Skeletal muscle satellite cell (primary cell): ENCODE results near the gene TRIM14.
A peak's percentile ranks its signal among the peaks of the same experiment; 100 is the strongest.
"Not testable (repeated sequence)": the region's sequence is repeated elsewhere in the genome, so short reads cannot be mapped to it uniquely, and the experiment has no call there.

Experiments used
- H3K27me3 ChIP-seq: 2 replicates; pipeline ENCODE4 v1.7.0; 2013; ENCODE audit warnings: low read length; ENCODE audit not compliant: control insufficient read depth, insufficient read depth
- H3K36me3 ChIP-seq: 2 replicates; pipeline ENCODE4 v1.7.0; 2013; ENCODE audit warnings: mild to moderate bottlenecking, control low read depth, low read length; ENCODE audit not compliant: insufficient read depth
- H3K4me1 ChIP-seq: 2 replicates; pipeline ENCODE4 v1.7.0; 2013; ENCODE audit warnings: low read length; ENCODE audit not compliant: control insufficient read depth, insufficient read depth
- H3K4me2 ChIP-seq: 2 replicates; pipeline ENCODE4 v1.7.0; 2013; ENCODE audit warnings: mild to moderate bottlenecking, low read length
- H3K4me3 ChIP-seq: 2 replicates; pipeline ENCODE4 v1.7.0; 2013; ENCODE audit warnings: low read length
- H3K9ac ChIP-seq: 2 replicates; pipeline ENCODE4 v1.7.0; 2013; ENCODE audit warnings: mild to moderate bottlenecking, low read depth, low read length, moderate library complexity
- H3K9me3 ChIP-seq: replicated peaks from 2 replicates; pipeline ENCODE4 v1.7.0; 2013; ENCODE audit warnings: mild to moderate bottlenecking, control low read depth, low read length

TRIM14 gene

GRCh38 chr9:98090674-98091073 lies 28.3 kb downstream of the TRIM14 start:
- not testable (repeated sequence) for H3K27me3 ChIP-seq, H3K4me3 ChIP-seq, H3K4me1 ChIP-seq, H3K9ac ChIP-seq, H3K9me3 ChIP-seq, H3K4me2 ChIP-seq, H3K36me3 ChIP-seq

- no peaks in the 10 kb centered on the region for H3K9me3 ChIP-seq
- H3K4me1 ChIP-seq: peaks cover 7% of the 10 kb centered on the region
- H3K4me3 ChIP-seq: peak overlapping the region; percentile 60
- H3K4me2 ChIP-seq: peak overlapping the region; percentile 80
- peaks cover 21% of the 10 kb centered on the region for H3K36me3 ChIP-seq
- no peaks in the 10 kb centered on the region for H3K27me3 ChIP-seq
- H3K9ac ChIP-seq: no peak overlapping the region
Measured at GRCh38 chr9:98087420-98088354, 31.3 kb downstream of the TRIM14 start.

GRCh38 chr9:98086461-98086860 lies 32.6 kb downstream of the TRIM14 start:
- peaks cover 33% of the 10 kb centered on the region for H3K36me3 ChIP-seq

GRCh38 chr9:98085944-98086343 lies 33.1 kb downstream of the TRIM14 start:
- Histone ChIP-seq H3K4me3 (no peak overlapping the region), H3K9ac (no peak overlapping the region), H3K4me2 (no peak overlapping the region), H3K9me3 (no peaks in the 10 kb centered on the region), H3K4me1 (peaks cover 19% of the 10 kb centered on the region), H3K27me3 (no peaks in the 10 kb centered on the region), H3K36me3 (peaks cover 39% of the 10 kb centered on the region)

More at GRCh38 chr9:98086461-98086860, 32.6 kb downstream of the TRIM14 start:
- Histone ChIP-seq H3K9me3 (no peaks in the 10 kb centered on the region), H3K4me1 (peaks cover 14% of the 10 kb centered on the region), H3K27me3 (no peaks in the 10 kb centered on the region), H3K4me3 (no peak overlapping the region), H3K4me2 (no peak overlapping the region), H3K9ac (no peak overlapping the region)

GRCh38 chr9:98085058-98085457 lies 34.0 kb downstream of the TRIM14 start:
- H3K4me3 ChIP-seq: no peak overlapping the region
- no peak overlapping the region for H3K4me2 ChIP-seq
- no peaks in the 10 kb centered on the region for H3K27me3 ChIP-seq
- no peak overlapping the region for H3K9ac ChIP-seq
- H3K4me1 ChIP-seq: peaks cover 28% of the 10 kb centered on the region
- H3K36me3 ChIP-seq: peaks cover 47% of the 10 kb centered on the region
- no peaks in the 10 kb centered on the region for H3K9me3 ChIP-seq

- Histone ChIP-seq H3K4me1 (peaks cover 28% of the 10 kb centered on the region), H3K4me2 (no peak overlapping the region), H3K36me3 (peaks cover 48% of the 10 kb centered on the region), H3K9ac (no peak overlapping the region), H3K4me3 (no peak overlapping the region), H3K27me3 (no peaks in the 10 kb centered on the region), H3K9me3 (no peaks in the 10 kb centered on the region)
Measured at GRCh38 chr9:98084396-98084795, 34.6 kb downstream of the TRIM14 start.

- H3K4me1 ChIP-seq: peaks cover 28% of the 10 kb centered on the region
- peaks cover 48% of the 10 kb centered on the region for H3K36me3 ChIP-seq
- H3K9ac ChIP-seq: no peak overlapping the region
- no peaks in the 10 kb centered on the region for H3K27me3 ChIP-seq
- H3K4me2 ChIP-seq: no peak overlapping the region
- no peak overlapping the region for H3K4me3 ChIP-seq
- no peaks in the 10 kb centered on the region for H3K9me3 ChIP-seq
Measured at GRCh38 chr9:98083566-98084183, 35.3 kb downstream of the TRIM14 start.

- no peaks in the 10 kb centered on the region for H3K9me3 ChIP-seq
- peaks cover 28% of the 10 kb centered on the region for H3K4me1 ChIP-seq
- no peak overlapping the region for H3K4me2 ChIP-seq
- H3K27me3 ChIP-seq: no peaks in the 10 kb centered on the region
- no peak overlapping the region for H3K9ac ChIP-seq
- no peak overlapping the region for H3K4me3 ChIP-seq
- peaks cover 51% of the 10 kb centered on the region for H3K36me3 ChIP-seq
Measured at GRCh38 chr9:98083061-98083501, 35.9 kb downstream of the TRIM14 start.

- Histone ChIP-seq H3K4me2 (no peak overlapping the region), H3K9me3 (no peaks in the 10 kb centered on the region), H3K27me3 (no peaks in the 10 kb centered on the region), H3K9ac (peak overlapping the region; percentile 5), H3K4me3 (no peak overlapping the region), H3K4me1 (peaks cover 21% of the 10 kb centered on the region), H3K36me3 (peaks cover 57% of the 10 kb centered on the region)
Measured at GRCh38 chr9:98081477-98082219, 37.4 kb downstream of the TRIM14 start.

GRCh38 chr9:98080780-98081179 lies 38.2 kb downstream of the TRIM14 start:
- H3K4me3 ChIP-seq: no peak overlapping the region
- no peak overlapping the region for H3K4me2 ChIP-seq
- peaks cover 23% of the 10 kb centered on the region for H3K4me1 ChIP-seq
- peak overlapping the region; percentile 5 for H3K9ac ChIP-seq
- H3K27me3 ChIP-seq: no peaks in the 10 kb centered on the region
- H3K9me3 ChIP-seq: no peaks in the 10 kb centered on the region
- peaks cover 57% of the 10 kb centered on the region for H3K36me3 ChIP-seq

GRCh38 chr9:98080326-98080725 lies 38.7 kb downstream of the TRIM14 start:
- Histone ChIP-seq H3K36me3 (peaks cover 56% of the 10 kb centered on the region), H3K9ac (no peak overlapping the region), H3K27me3 (no peaks in the 10 kb centered on the region), H3K4me2 (no peak overlapping the region), H3K9me3 (no peaks in the 10 kb centered on the region), H3K4me1 (peaks cover 26% of the 10 kb centered on the region), H3K4me3 (no peak overlapping the region)
